Measurements from ENCODE around the gene ENDOV.

The ENDOV gene

DNA sequence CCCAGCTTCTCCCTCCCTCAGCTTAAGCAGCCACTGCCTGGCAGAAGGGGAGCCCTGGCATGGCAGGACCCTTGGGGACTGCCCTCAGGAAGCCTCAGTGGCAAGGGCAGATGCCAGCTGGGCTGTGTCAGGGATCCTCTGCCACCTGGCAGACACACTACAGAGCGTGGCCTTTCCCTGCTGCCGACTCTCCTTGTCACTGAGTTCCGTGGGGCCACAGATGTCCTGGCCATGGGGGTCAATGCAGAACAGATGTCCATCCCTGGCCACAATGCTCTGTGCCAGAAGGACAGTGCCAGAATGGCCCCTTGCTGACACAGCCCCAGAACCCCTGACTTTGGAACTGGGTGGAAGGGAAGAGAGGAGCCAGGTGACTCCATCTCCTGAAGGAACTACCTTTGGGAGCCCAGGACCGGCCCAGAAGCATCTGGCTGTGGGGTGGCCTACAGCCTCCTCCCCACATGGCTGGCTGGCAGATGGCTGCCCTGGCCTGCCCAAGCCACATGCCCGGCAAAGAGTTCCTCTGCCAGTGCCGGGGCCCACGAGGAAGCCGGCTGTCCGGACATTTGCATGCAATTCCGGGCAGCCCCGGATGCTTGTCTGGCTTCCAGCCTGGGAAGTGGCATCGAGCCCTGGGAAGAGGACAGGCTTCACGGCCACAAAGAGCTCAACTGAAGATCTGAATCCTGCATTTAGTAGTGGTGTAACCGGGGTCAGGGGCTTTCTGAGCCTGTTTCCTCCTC, 37.4 kb downstream of the ENDOV start:
- TF ChIP-seq, protein P1, sequence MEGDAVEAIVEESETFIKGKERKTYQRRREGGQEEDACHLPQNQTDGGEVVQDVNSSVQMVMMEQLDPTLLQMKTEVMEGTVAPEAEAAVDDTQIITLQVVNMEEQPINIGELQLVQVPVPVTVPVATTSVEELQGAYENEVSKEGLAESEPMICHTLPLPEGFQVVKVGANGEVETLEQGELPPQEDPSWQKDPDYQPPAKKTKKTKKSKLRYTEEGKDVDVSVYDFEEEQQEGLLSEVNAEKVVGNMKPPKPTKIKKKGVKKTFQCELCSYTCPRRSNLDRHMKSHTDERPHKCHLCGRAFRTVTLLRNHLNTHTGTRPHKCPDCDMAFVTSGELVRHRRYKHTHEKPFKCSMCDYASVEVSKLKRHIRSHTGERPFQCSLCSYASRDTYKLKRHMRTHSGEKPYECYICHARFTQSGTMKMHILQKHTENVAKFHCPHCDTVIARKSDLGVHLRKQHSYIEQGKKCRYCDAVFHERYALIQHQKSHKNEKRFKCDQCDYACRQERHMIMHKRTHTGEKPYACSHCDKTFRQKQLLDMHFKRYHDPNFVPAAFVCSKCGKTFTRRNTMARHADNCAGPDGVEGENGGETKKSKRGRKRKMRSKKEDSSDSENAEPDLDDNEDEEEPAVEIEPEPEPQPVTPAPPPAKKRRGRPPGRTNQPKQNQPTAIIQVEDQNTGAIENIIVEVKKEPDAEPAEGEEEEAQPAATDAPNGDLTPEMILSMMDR (IDR thresholded peaks at IDR 0.05; ENCODE audit: low read depth, low read length) = no peak
- DNase-seq = no peak
- Histone ChIP-seq H3K4me1 (no peaks in the 10 kb centered on the region), H3K36me3 (no peaks in the 10 kb centered on the region), H3K9me3 (no peaks in the 10 kb centered on the region), H3K4me3 (ENCODE audit: low read depth, low read length) (no peak overlapping the region), H3K27me3 (no peaks in the 10 kb centered on the region)

DNA sequence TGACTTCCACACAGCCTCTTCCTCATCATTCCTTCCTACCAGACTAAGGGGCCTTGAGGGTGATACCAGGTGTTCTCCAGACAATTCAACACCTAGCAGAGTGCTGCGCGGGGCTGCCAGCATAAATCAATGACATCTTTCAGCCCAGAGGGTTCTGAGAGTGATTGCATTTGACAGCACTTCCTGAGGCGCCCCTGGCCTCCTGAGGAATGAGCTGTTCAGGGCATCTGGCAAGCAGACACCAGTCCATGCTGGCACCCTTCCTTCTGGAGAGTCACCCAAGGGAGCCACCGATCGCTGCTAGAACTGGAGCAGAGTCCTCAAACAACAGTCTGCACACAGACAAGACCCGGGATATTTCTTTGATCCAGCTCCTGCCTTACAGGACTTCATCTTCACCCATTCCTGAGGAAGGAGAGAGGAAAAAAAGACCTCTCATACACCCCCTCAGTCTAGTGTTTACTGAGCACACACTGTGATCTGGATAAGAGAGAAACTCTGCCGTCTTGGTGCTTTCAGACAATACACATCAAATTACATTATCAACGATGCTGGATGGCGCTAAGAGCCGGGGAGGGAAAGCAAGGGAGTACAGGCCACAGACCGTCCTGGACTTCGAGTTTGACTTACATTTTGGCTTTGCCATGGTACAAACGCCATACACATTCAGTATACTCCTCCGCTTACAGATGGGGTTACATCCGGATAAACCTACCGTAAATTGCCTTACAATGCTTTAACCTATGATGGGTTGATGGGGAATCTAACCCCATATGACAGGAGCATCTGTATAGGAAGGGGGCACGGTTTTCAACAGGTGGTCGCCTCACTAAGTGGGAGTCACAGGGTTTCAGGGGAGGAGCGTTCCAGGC, 38.4 kb downstream of the ENDOV start:
- TF ChIP-seq, protein P1 (IDR thresholded peaks at IDR 0.05; ENCODE audit: low read depth, low read length) = no peak
- no peaks in the 10 kb centered on the region for H3K9me3 ChIP-seq
- no peak overlapping the region for H3K4me3 ChIP-seq (ENCODE audit: low read depth, low read length)
- no peaks in the 10 kb centered on the region for H3K4me1 ChIP-seq
- H3K27me3 ChIP-seq = no peaks in the 10 kb centered on the region
- no peaks in the 10 kb centered on the region for H3K36me3 ChIP-seq
- DNase-seq = no peak

DNA sequence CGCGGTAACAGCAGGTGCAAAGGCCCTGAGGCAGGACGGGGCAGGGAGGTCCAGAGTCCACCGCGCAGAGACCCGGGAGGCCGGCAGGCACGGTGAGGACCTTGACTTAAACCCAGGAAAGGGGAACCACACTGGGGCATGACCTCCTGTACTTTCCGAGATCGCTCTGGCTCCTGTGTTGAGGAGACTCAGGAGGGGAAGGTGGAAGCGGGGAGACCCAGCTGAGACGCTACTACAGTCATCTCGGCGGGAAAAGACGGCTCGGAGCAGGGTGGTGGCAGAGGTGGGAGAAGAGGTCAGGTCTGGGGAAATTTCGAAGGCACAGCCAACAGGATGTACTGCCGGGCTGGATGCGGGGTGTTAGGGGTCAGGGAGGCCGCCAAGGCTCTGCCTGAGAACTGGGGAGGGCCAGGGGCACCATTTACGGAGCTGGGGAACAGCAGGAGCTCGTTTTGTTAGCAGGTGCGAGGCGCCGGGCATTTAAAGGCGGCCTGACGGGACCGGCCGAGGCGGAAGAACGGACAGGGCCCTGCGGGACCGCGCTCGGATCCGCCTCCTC, 39.1 kb downstream of the ENDOV start:
- H3K27me3 ChIP-seq = no peaks in the 10 kb centered on the region
- H3K4me1 ChIP-seq = no peaks in the 10 kb centered on the region
- H3K4me3 ChIP-seq (ENCODE audit: low read depth, low read length) = peak overlapping the region; percentile 88
- H3K36me3 ChIP-seq = no peaks in the 10 kb centered on the region
- no peak for DNase-seq
- TF ChIP-seq, protein P1 (IDR thresholded peaks at IDR 0.05; ENCODE audit: low read depth, low read length) = no peak
- H3K9me3 ChIP-seq = no peaks in the 10 kb centered on the region

DNA sequence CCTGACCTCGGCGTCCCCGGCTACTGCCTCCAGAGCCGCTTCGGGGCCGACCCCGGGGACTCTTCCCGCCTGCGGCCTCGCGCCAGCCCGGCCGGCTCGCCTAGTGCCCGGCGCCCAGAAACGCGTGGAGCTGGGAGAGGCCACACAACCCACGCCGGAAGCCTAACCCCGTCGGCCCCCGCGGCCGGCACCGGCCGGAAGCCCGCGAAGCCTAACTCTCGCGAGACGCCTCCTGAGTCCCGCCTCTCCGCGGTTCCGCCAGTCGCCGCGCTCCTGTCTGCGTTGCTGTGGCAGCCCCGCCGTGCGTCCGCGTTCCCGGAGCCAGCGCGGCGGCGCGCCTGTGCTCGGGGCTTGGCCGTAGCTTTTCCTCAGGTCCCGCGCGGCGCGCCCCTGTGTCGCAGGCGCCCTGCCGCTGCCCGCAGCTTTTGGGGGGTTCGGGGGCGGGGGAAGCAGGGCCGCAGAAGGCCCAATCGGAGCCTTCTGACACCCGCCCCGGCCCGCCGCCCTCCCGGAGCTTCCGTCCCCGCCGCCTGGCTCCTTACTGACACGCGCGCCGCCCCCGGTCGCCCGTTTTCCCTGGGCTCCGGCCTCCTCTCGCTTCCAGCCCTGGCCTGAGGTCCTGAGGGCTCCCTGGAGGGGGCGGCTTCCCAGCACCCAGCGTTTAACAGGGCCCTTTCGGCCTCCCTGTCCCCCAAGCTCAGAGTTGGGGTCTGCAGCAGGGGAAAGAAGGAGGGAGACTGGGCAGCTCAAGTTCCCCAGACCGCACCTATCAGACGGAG, 39.8 kb downstream of the ENDOV start:
- H3K4me3 ChIP-seq (ENCODE audit: low read depth, low read length) = peak overlapping the region; percentile 88
- no peaks in the 10 kb centered on the region for H3K4me1 ChIP-seq
- peak; percentile 98 for DNase-seq
- no peaks in the 10 kb centered on the region for H3K9me3 ChIP-seq
- TF ChIP-seq, protein P1 (IDR thresholded peaks at IDR 0.05; ENCODE audit: low read depth, low read length) = no peak
- H3K27me3 ChIP-seq = no peaks in the 10 kb centered on the region
- no peaks in the 10 kb centered on the region for H3K36me3 ChIP-seq

DNA sequence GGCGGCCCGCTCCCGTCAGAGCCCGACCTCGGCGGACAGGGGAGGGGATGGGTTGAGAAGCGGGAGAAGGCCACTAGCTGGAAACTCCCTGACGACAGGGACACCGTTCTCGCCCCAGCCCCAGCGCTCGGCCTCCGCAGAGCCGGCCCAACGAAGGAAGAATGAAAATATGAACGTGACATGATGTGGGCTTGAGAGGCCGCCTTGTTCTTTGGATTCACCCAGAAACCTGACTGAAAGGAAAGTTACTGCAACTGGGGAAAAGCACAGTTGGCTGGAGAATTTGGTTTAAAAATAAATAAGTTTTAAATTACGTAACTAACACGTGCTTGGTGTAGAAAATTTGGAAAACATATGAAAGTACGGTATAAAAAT, 40.4 kb downstream of the ENDOV start:
- Histone ChIP-seq H3K9me3 (no peaks in the 10 kb centered on the region), H3K4me1 (no peaks in the 10 kb centered on the region), H3K27me3 (no peaks in the 10 kb centered on the region), H3K36me3 (no peaks in the 10 kb centered on the region), H3K4me3 (ENCODE audit: low read depth, low read length) (peak overlapping the region; percentile 88)
- DNase-seq = peak; percentile 70
- TF ChIP-seq, protein P1 (IDR thresholded peaks at IDR 0.05; ENCODE audit: low read depth, low read length) = no peak

Data from BE2C (cell line).